GM10266 (cell line): ENCODE results near the gene POMC.
A peak's percentile ranks its signal among the peaks of the same experiment; 100 is the strongest.
"Not testable (repeated sequence)": the region's sequence is repeated elsewhere in the genome, so short reads cannot be mapped to it uniquely, and the experiment has no call there.

Experiments used
- DNase-seq: peaks from one replicate; pipeline ENCODE4 v3.0.0; 2012; ENCODE audit errors: extremely low spot score
- CTCF ChIP-seq: IDR thresholded peaks from 2 replicates; pipeline ENCODE4 v1.5.1; 2012; ENCODE audit warnings: mild to moderate bottlenecking, low read depth; ENCODE audit not compliant: control insufficient read depth, insufficient read depth; ENCODE audit errors: missing control alignments

Gene POMC

GRCh38 chr2:25149646-25150045, 18.7 kb downstream of the POMC start:
- TF ChIP-seq CTCF = no peak
- DNase-seq = no peak

- TF ChIP-seq CTCF = no peak
- no peak for DNase-seq
Measured at GRCh38 chr2:25146896-25147295, 21.5 kb downstream of the POMC start.

- DNase-seq = no peak
- TF ChIP-seq CTCF = no peak
Measured at GRCh38 chr2:25145803-25146202, 22.6 kb downstream of the POMC start.

GRCh38 chr2:25141120-25141519, 27.3 kb downstream of the POMC start:
- DNase-seq = no peak
- TF ChIP-seq CTCF = no peak

- DNase-seq = not testable (repeated sequence)
Measured at GRCh38 chr2:25140535-25140934, 27.8 kb downstream of the POMC start.

GRCh38 chr2:25132693-25133092, 35.7 kb downstream of the POMC start:
- no peak for DNase-seq
- no peak for TF ChIP-seq CTCF

GRCh38 chr2:25132299-25132635, 36.1 kb downstream of the POMC start:
- no peak for TF ChIP-seq CTCF
- DNase-seq = no peak

GRCh38 chr2:25131567-25132298, 36.6 kb downstream of the POMC start:
- no peak for TF ChIP-seq CTCF
- peak; percentile 37 for DNase-seq
